Omental fat pad (tissue), 4 donors: ENCODE measurements around the gene CTF1. TPM values are rescaled to one million over a fixed set of nuclear protein-coding genes. Genes with fewer than 3 reads are reported as not detected.

Experiments
- ATAC-seq: fragments of 150-250 bp; one replicate; pipeline ENCODE4 v1.9.1; 2016; ENCODE audit warnings: mild to moderate bottlenecking, moderate library complexity; ENCODE audit not compliant: low FRiP score
- DNase-seq: peaks from one replicate; pipeline ENCODE4 v3.0.0-alpha.2; 2019; ENCODE audit warnings: low spot score
- total RNA-seq, 4 donors: library from RNA; depleted of rRNA; stranded (reverse); fragments of >200 nt; gene quantifications; one replicate each; pipeline ENCODE4 v1.1.0, GENCODE V29; 2016
- TF ChIP-seq, protein P1 (sequence below), 3 donors: fragments of 450-650 bp; IDR thresholded peaks; one replicate each; pipeline ENCODE4 v1.5.1; 2016 to 2017; ENCODE audit warnings: antibody characterized with exemption in 3 of 3, mild to moderate bottlenecking in 3 of 3, moderate library complexity in 2 of 3

CTF1 gene
- total RNA-seq, 4 donors from 2014 or later: 1.7 to 3.5 (median 2.3) TPM

GRCh38 chr16:30876867-30877266 lies 19.5 kb upstream of the CTF1 start:
- ATAC-seq (no peak), DNase-seq (no peak)
- TF ChIP-seq, protein P1, sequence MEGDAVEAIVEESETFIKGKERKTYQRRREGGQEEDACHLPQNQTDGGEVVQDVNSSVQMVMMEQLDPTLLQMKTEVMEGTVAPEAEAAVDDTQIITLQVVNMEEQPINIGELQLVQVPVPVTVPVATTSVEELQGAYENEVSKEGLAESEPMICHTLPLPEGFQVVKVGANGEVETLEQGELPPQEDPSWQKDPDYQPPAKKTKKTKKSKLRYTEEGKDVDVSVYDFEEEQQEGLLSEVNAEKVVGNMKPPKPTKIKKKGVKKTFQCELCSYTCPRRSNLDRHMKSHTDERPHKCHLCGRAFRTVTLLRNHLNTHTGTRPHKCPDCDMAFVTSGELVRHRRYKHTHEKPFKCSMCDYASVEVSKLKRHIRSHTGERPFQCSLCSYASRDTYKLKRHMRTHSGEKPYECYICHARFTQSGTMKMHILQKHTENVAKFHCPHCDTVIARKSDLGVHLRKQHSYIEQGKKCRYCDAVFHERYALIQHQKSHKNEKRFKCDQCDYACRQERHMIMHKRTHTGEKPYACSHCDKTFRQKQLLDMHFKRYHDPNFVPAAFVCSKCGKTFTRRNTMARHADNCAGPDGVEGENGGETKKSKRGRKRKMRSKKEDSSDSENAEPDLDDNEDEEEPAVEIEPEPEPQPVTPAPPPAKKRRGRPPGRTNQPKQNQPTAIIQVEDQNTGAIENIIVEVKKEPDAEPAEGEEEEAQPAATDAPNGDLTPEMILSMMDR (IDR thresholded peaks at IDR 0.05): no peak

DNA sequence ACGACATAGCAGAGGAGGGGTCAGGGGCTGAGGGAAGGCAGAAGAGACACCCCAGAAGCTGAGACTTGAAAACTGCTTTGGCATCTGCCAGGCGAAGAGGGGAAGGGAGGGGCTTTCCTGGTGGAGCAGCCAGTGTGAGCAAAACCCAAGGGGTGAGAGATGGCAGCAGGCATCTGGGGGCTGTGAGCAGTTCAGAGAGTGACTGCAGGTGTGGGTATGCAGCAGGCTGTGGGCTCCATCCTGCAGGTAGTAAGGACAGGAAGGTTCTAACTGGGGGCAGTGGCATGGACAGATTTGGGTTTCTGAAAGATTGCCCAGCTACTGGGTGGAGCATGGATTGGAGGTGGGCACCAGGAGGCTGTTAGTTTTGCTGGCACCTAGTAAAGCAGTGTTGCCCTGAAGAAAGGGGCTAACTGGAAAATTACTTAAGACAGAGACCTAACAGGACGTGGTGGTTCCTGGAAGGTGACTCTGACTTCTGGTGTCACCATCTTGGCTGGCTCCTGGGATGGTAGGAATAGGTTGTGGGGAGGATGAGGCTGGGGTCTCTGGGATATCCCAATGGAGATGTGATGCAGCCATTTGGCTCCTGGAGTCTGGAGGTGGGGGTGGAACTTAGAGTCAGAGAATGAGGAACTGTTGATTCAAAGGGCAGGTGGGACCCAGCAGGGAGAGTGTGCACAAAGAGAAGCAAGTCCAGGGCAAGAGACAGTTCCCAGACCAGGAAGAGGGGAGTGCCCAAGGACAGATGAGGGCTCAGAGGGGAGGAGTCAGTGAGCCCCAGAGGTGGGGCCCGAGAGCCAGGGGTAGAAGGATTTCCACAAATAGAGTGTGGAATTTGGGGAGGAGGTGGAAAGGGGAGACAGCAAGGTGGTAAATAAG lies 13.7 kb upstream of the CTF1 start:
- TF ChIP-seq, protein P1 (IDR thresholded peaks at IDR 0.05): no peak
- no peak for ATAC-seq
- DNase-seq: no peak

GRCh38 chr16:30884760-30885159 lies 11.7 kb upstream of the CTF1 start:
- TF ChIP-seq, protein P1 (IDR thresholded peaks at IDR 0.05): no peak
- no peak for DNase-seq
- ATAC-seq: no peak

- DNase-seq (no peak), ATAC-seq (no peak)
- TF ChIP-seq, protein P1 (IDR thresholded peaks at IDR 0.05): no peak
Measured at GRCh38 chr16:30885196-30885595, 11.2 kb upstream of the CTF1 start.

- DNase-seq (no peak), ATAC-seq (no peak)
- TF ChIP-seq, protein P1 (IDR thresholded peaks at IDR 0.05): no peak
Measured at GRCh38 chr16:30886145-30886544, 10.3 kb upstream of the CTF1 start.

- no peak for ATAC-seq
- DNase-seq: no peak
- TF ChIP-seq, protein P1 (IDR thresholded peaks at IDR 0.05): no peak
Measured at GRCh38 chr16:30887927-30888326, 8.5 kb upstream of the CTF1 start.
